GM12874 (cell line): Measurements from ENCODE around the gene CLHC1.

Experiments used
- TF ChIP-seq, protein P1 (sequence below): IDR thresholded peaks from 2 replicates; pipeline ENCODE4 v1.5.1; 2011; ENCODE audit warnings: low read depth, mild to moderate bottlenecking, control low read depth, low read length, moderate library complexity; ENCODE audit not compliant: insufficient read depth

The CLHC1 gene

DNA sequence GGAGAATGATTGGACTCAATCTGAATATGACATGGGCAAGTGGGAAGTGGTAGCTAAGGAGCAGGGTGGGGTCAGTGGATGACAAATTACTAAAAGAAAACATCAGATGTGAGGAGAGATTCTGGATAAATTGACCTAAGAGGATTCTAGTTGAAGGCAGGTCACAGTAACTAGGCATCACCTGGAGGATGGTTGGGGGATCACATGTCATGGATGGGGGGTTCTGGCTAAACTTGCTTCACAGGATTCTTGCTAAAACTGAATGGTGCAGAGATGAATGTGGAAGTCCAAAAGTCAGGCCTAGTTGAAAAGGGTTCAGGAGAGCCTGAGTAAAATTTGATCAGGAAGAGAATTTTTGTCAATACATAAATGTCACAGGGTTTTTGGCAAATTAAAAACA lies 18.3 kb downstream of the CLHC1 start:
- TF ChIP-seq, protein P1, sequence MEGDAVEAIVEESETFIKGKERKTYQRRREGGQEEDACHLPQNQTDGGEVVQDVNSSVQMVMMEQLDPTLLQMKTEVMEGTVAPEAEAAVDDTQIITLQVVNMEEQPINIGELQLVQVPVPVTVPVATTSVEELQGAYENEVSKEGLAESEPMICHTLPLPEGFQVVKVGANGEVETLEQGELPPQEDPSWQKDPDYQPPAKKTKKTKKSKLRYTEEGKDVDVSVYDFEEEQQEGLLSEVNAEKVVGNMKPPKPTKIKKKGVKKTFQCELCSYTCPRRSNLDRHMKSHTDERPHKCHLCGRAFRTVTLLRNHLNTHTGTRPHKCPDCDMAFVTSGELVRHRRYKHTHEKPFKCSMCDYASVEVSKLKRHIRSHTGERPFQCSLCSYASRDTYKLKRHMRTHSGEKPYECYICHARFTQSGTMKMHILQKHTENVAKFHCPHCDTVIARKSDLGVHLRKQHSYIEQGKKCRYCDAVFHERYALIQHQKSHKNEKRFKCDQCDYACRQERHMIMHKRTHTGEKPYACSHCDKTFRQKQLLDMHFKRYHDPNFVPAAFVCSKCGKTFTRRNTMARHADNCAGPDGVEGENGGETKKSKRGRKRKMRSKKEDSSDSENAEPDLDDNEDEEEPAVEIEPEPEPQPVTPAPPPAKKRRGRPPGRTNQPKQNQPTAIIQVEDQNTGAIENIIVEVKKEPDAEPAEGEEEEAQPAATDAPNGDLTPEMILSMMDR, result no peak

DNA sequence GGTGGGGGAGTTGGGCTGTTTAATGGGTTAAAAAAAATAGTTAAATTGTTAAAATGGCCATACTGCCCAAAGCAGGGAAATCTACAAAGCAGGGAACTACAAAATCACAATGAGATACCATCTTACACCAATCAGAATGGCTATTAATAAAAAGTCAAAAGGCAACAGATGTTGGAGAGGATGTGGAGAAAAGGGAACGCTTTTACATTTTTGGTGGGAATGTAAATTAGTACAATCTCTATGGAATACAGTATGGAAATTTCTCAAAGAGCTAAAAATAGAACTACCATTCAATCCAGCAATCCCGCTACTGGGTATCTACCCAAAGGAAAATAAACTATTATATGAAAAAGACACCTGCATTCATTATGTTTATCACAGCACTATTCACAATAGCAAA lies 27.1 kb downstream of the CLHC1 start:
- TF ChIP-seq, protein P1, result no peak

DNA sequence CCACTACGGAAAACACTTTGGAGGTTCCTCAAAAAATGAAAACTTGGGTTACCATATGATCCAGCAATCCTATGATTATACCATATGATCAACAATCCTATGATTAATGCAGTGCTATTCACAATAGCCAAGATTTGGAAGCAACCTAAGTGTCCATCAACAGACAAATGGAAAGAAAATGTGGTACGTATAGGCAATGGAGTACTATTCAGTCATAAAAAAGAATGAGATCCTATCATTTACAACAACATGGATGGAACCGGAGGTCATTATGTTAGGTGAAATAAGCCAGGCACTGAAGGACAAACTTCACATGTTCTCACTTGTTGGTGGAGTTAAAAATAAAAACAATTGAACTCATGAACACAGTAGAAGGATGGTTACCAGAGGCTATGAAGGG lies 27.6 kb downstream of the CLHC1 start:
- TF ChIP-seq, protein P1, result no peak

- TF ChIP-seq, protein P1, result no peak
Observed at GRCh38 chr2:55200416-55200815, 31.7 kb downstream of the CLHC1 start.

- TF ChIP-seq, protein P1, result no peak
Observed at GRCh38 chr2:55196526-55196925, 35.6 kb downstream of the CLHC1 start.

- TF ChIP-seq, protein P1, result no peak
Observed at GRCh38 chr2:55180374-55180773, 51.7 kb downstream of the CLHC1 start.

DNA sequence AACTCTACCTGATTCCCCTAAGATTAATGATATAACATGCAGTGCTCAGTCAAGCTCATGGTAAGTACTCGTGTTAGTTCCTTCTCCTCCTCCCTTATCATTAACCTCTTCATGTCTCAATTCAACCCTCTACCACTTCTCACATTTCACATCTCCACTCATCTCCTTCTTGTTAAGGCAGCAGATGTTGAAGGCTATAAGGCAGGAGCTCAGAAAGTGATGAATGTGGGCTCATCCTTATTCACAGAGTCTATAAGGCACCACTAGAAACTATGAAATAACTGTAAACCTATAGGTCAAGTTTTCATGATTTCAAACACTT lies 56.0 kb downstream of the CLHC1 start:
- TF ChIP-seq, protein P1, result no peak
